Kidney capillary endothelial cell (primary cell): Measurements from ENCODE around the gene SCFD1.
"Not testable (repeated sequence)": the region's sequence is repeated elsewhere in the genome, so short reads cannot be mapped to it uniquely, and the experiment has no call there.

Experiments used
- DNase-seq: peaks from one replicate; pipeline ENCODE4 v3.0.0-alpha.2; 2018; ENCODE audit warnings: low spot score

The SCFD1 gene

GRCh38 chr14:30678926-30679431, 56.9 kb downstream of the SCFD1 start:
- DNase-seq: no peak

- no peak for DNase-seq
Measured at GRCh38 chr14:30680036-30680435, 57.9 kb downstream of the SCFD1 start.

GRCh38 chr14:30680776-30681175, 58.7 kb downstream of the SCFD1 start:
- not testable (repeated sequence) for DNase-seq

GRCh38 chr14:30681752-30682355, 59.7 kb downstream of the SCFD1 start:
- DNase-seq: peak; percentile 18

GRCh38 chr14:30690487-30691355, 68.6 kb downstream of the SCFD1 start:
- DNase-seq: not testable (repeated sequence)

GRCh38 chr14:30691751-30692398, 69.8 kb downstream of the SCFD1 start:
- DNase-seq: no peak

- no peak for DNase-seq
Measured at GRCh38 chr14:30692669-30693068, 70.5 kb downstream of the SCFD1 start.

GRCh38 chr14:30698463-30698862, 76.3 kb downstream of the SCFD1 start:
- no peak for DNase-seq

- DNase-seq: no peak
Measured at GRCh38 chr14:30706704-30707103, 84.6 kb downstream of the SCFD1 start.

- no peak for DNase-seq
Measured at GRCh38 chr14:30708157-30708556, 86.0 kb downstream of the SCFD1 start.

GRCh38 chr14:30709201-30709600, 87.1 kb downstream of the SCFD1 start:
- no peak for DNase-seq

- DNase-seq: no peak
Measured at GRCh38 chr14:30710876-30711275, 88.8 kb downstream of the SCFD1 start.

- no peak for DNase-seq
Measured at GRCh38 chr14:30719137-30719536, 97.0 kb downstream of the SCFD1 start.

- DNase-seq: no peak
Measured at GRCh38 chr14:30725763-30726162, 103.6 kb downstream of the SCFD1 start.

GRCh38 chr14:30728471-30728870, 106.4 kb downstream of the SCFD1 start:
- no peak for DNase-seq

GRCh38 chr14:30737916-30738315, 115.8 kb downstream of the SCFD1 start:
- DNase-seq: no peak

GRCh38 chr14:30738978-30739377, 116.9 kb downstream of the SCFD1 start:
- no peak for DNase-seq

GRCh38 chr14:30748343-30748742, 126.2 kb downstream of the SCFD1 start:
- DNase-seq: no peak

GRCh38 chr14:30751646-30752416, 129.7 kb downstream of the SCFD1 start:
- DNase-seq: no peak

GRCh38 chr14:30753452-30753851, 131.3 kb downstream of the SCFD1 start:
- DNase-seq: no peak

- no peak for DNase-seq
Measured at GRCh38 chr14:30754778-30755177, 132.7 kb downstream of the SCFD1 start.

GRCh38 chr14:30756594-30756993, 134.5 kb downstream of the SCFD1 start:
- no peak for DNase-seq
